Posterior cingulate gyrus (tissue), 11 donors: ENCODE data around the gene FZD2.
"Not testable (repeated sequence)": the region's sequence is repeated elsewhere in the genome, so short reads cannot be mapped to it uniquely, and the experiment has no call there.

Experiments
- DNase-seq, 10 donors: peaks; one replicate each; pipeline versions ENCODE4 v3.0.0 to v3.0.0-alpha.2; 2020 to 2021; ENCODE audit warnings: mixed read lengths in 3 of 10
- intact Hi-C: fragments of 100-400 bp; cut with DNase I; formaldehyde crosslinking; loops from one replicate; pipeline ENCODE4 v1.15.1; 2023

FZD2 gene

DNA sequence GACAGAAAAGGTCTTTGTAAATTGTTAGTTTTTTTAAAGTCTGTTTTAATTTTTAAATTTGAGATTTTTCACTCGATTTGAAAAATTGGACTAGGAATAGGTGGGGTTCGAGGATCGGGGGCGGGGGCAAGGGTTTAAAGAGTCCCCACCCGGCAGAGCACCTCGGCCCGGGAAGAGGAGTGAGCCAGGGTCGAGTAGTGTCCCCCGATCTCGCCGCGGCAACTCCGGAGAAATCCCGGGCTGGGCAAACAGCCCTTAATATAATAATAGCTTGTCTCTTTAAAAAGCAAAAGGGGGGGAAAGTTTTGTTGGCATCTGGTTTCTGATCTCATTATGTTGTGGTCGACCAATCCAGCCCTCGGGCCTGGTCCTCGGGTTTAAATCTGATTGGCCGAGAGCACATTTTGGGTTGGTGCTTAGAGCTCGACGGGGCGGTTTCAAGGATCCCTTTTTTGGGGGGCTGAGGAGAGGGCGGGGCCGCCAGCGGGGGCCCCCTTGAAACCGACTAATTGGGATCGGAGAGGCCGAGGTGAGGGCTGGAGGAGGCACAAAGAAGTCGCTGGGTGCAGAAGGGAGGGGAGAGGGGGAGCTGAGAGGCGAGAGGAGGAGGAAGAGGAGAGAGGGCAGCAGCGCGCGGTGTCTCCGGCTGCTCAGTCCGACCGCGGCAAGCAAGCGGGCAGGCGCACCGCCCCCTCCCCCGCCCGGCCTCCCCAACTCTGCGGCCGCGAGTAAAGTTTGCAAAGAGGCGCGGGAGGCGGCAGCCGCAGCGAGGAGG, at the start of gene FZD2:
Gene FZD2, plus strand, starts transcription at position 653 of the 775 bp plus-strand sequence. CDS start 205 bp downstream, outside the sequence.
- intact Hi-C loops, result no loop called here
- peak in 8 of 10 donors; percentile 21 to 89 (median 46) for DNase-seq

GRCh38 chr17:44511241-44512134, 45.8 kb upstream of the FZD2 start:
- intact Hi-C loops, result not testable (repeated sequence)

GRCh38 chr17:44518032-44518431, 39.3 kb upstream of the FZD2 start:
- intact Hi-C loops, result no loop called here
- no peak for DNase-seq

More at GRCh38 chr17:44511241-44512134, 45.8 kb upstream of the FZD2 start:
- DNase-seq, result not testable (repeated sequence)

GRCh38 chr17:44522883-44523671, 34.2 kb upstream of the FZD2 start:
- intact Hi-C loops, result no loop called here
- DNase-seq, result peak in 1 of 10 donors; percentile 36

- DNase-seq, result no peak
- intact Hi-C loops, result no loop called here
Observed at GRCh38 chr17:44523672-44523972, 33.7 kb upstream of the FZD2 start.

GRCh38 chr17:44527102-44527501, 30.2 kb upstream of the FZD2 start:
- DNase-seq, result no peak
- intact Hi-C loops, result no loop called here

DNA sequence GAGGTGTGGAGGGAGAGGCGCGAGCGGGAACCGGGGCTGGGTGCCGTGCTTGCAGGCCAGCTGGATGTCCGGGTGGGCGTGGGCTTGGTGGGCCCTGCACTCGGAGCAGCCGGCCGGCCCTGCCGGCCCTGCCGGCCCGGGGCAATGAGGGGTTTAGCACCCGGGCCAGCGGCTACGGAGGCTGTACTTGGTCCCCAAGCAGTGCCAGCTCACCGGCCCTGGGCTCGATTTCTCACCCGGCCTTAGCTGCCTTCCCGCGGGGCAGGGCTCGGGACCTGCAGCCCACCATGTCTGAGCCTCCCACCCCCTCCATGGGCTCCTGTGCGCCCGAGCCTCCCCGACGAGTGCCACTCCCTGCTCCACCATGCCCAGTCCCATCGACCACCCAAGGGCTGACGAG, 29.3 kb upstream of the FZD2 start:
- intact Hi-C loops, result no loop called here
- peak in 1 of 10 donors; percentile 80 for DNase-seq

- no peak for DNase-seq
- intact Hi-C loops, result no loop called here
Observed at GRCh38 chr17:44529864-44530263, 27.4 kb upstream of the FZD2 start.

DNA sequence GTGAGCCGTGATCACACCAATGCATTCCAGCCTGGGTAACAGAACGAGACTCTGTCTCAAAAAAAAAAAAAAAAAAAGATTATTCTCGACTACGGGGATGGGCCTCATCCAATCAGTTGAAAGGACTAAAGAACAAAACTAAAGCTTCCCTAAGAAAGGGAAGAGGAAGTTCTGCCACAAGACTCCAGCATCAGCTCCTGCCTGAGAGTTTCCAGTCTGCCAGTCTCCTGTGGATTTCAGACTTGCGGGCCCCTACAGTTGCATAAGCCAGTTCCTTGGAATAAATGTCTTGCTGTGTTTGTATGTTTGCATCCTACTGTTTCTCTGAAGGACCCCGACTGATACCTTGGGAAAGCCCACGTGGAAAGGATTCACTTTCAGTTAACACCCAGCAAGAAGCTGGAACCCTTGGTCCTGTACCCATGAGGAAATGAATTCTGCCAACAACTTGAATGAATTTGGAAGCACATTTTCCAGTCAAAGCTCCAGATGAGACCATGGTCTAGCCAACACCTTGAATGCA, 26.3 kb upstream of the FZD2 start:
- no peak for DNase-seq
- intact Hi-C loops, result no loop called here

- DNase-seq, result peak; percentile 45 to 93 (median 79)
- intact Hi-C loops, result loop anchor here (1.0 kb wide), 1 partner anchor 103 kb away; no protein-coding TSS in a partner anchor
Observed at GRCh38 chr17:44533533-44534246, 23.6 kb upstream of the FZD2 start.

DNA sequence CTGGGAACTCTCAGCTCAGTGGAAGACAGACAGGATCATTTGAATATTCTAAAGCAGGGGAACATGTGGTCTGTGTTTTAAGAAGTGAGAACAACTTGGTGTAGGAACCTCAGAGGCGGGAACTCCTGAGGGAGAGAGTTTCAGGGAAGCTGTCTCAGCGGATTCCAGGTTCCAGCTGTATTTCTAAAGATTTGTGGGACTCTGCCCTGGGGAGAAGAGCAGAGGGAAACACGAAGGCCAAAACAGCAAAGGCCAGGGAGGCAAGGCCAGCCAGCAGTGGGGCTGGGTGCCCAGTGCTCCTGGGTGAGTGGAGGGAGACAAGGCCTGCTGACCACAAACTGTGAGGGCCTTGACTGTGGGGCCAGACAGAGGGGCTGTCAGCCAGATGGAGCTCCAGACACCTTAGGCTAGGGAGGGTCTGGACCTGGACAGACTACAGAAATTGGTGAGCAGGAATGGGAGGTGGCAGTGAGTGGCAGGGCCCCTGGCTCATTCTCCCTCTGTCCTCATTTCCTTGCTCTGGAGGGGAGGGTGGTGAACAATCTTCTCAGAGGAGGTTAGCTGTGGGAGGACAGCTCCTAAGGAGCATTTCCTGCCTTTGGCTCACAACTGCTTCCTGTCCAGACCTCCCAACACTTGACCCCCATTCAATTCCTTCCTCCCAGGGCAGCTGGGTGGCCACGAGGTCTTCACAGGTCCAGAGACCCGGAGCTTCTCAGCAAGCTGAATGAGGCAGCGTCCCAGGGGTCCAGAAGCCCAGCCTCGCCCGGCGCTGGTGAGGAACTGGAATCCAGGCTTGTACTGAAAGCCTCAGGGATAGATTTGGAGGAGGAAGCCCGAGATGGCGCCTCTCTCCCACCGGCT, 21.0 kb upstream of the FZD2 start:
- intact Hi-C loops, result no loop called here
- DNase-seq, result no peak

- intact Hi-C loops, DNase-seq: not testable (repeated sequence)
Observed at GRCh38 chr17:44537922-44538321, 19.4 kb upstream of the FZD2 start.

- intact Hi-C loops, result no loop called here
Observed at GRCh38 chr17:44539673-44540072, 17.6 kb upstream of the FZD2 start.

GRCh38 chr17:44540246-44541084, 16.8 kb upstream of the FZD2 start:
- intact Hi-C loops, result no loop called here
- DNase-seq, result no peak

More at GRCh38 chr17:44539673-44540072, 17.6 kb upstream of the FZD2 start:
- DNase-seq, result no peak

DNA sequence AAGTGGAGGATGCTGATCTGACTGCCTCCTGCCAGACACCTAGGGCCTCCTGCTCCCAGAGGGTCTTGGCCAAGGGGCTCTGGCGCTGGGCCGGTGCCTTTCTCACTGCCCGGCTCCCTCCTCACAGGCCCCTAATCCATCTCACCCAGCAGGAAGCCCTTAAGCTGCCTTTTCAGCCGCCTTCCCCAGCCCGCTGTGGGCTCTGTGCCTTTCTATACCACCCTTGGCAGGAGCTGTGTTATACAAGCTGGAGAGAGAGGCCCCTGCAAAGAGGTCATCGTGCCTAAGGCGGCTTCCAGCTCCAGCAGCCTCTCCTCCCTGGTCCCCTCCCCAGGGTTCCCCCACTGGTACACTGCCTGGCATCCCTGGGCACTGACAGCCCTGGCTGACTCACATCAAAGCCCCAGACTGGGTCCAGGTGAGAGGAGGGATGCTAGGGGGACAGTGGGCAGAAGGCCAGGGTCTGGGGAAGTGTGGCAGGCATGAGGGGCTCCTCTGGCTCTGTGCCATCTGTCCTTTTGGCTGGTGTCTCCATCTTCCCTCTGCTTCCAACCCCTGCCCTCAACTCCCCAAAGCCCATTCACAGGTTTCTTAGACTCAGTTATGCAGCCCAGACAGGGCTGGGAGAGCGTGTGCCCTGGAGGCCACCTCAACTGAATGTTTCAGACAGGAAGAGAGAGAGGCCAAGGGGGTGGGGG, 15.3 kb upstream of the FZD2 start:
- intact Hi-C loops, result no loop called here
- DNase-seq, result peak in 1 of 10 donors; percentile 62

GRCh38 chr17:44543213-44543904, 13.9 kb upstream of the FZD2 start:
- intact Hi-C loops, result no loop called here
- DNase-seq, result no peak
